Gastroesophageal sphincter (tissue), 3 donors: ENCODE measurements around the gene RPL13.

Experiments
- POLR2A ChIP-seq, 2 donors: fragments of 450-650 bp; IDR thresholded peaks; one replicate each; pipeline ENCODE4 v1.6.1; 2017; ENCODE audit warnings: antibody characterized with exemption in 2 of 2, mild to moderate bottlenecking in 2 of 2, moderate library complexity in 1 of 2
- TF ChIP-seq, protein P1 (sequence below), 4 experiments: fragments of 200-600 bp in 2 of 4; fragments of 450-650 bp in 2 of 4; sonication (generic) in 1 of 4; IDR thresholded peaks; one replicate each; pipeline ENCODE4 v1.5.1; 2017 to 2019; ENCODE audit warnings: antibody characterized with exemption in 4 of 4, mild to moderate bottlenecking in 2 of 4, moderate library complexity in 2 of 4

DNA sequence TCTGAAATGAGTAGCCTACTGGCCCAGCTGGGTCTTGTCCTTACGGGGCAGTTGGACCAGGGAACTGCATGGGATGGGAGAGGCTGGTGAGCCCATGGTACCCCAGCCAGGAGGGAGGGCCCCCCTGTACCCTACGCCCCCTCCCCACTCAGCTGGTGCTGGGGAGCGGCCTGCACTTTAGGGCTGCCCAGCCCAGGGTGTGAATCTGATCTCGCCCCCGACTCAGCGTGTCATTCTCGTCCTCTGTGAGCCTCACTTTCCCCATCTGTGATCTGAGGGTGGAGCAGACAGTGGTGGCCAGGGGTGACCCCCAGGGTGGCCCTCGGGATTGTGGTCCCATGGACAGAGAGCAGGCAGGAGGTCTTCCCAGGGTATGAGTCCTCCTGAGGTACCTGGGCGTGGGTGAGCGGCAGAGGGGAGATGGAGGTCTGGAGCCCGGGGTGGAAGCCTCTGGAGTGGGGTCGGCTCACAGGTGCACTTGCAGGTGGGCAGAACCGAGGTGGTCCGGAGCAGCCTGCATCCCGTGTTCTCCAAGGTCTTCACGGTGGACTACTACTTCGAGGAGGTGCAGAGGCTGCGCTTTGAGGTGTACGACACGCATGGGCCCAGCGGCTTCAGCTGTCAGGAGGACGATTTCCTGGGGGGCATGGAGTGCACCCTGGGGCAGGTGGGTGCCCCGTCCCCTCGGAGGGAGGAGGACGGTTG, 16.7 kb downstream of the RPL13 start:
- no peak for TF ChIP-seq POLR2A (IDR thresholded peaks at IDR 0.05)
- TF ChIP-seq, protein P1, sequence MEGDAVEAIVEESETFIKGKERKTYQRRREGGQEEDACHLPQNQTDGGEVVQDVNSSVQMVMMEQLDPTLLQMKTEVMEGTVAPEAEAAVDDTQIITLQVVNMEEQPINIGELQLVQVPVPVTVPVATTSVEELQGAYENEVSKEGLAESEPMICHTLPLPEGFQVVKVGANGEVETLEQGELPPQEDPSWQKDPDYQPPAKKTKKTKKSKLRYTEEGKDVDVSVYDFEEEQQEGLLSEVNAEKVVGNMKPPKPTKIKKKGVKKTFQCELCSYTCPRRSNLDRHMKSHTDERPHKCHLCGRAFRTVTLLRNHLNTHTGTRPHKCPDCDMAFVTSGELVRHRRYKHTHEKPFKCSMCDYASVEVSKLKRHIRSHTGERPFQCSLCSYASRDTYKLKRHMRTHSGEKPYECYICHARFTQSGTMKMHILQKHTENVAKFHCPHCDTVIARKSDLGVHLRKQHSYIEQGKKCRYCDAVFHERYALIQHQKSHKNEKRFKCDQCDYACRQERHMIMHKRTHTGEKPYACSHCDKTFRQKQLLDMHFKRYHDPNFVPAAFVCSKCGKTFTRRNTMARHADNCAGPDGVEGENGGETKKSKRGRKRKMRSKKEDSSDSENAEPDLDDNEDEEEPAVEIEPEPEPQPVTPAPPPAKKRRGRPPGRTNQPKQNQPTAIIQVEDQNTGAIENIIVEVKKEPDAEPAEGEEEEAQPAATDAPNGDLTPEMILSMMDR (IDR thresholded peaks at IDR 0.05), result no peak
